ENCODE data around the gene VCY1B.

DNA sequence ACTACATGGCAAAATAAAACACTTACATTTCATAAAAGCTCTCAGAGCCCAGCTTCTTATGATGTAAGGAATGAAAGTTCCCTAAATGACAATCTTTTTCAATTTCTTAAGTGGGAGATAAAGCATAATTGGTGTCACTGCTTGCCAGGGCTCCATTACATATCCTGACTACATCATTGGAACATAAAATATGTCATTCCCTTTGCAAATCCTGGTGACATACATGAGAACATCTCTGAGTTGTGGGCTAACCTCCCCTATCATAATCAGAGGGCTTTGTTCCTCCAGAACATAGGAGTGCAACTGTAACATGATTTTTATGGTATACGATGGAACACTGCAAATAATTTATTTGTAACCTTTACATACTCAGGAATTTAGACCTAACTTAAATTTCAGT lies 29.9 kb downstream of the VCY1B start:
- TF ChIP-seq, protein P1, sequence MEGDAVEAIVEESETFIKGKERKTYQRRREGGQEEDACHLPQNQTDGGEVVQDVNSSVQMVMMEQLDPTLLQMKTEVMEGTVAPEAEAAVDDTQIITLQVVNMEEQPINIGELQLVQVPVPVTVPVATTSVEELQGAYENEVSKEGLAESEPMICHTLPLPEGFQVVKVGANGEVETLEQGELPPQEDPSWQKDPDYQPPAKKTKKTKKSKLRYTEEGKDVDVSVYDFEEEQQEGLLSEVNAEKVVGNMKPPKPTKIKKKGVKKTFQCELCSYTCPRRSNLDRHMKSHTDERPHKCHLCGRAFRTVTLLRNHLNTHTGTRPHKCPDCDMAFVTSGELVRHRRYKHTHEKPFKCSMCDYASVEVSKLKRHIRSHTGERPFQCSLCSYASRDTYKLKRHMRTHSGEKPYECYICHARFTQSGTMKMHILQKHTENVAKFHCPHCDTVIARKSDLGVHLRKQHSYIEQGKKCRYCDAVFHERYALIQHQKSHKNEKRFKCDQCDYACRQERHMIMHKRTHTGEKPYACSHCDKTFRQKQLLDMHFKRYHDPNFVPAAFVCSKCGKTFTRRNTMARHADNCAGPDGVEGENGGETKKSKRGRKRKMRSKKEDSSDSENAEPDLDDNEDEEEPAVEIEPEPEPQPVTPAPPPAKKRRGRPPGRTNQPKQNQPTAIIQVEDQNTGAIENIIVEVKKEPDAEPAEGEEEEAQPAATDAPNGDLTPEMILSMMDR (IDR thresholded peaks at IDR 0.05): no peak
- TF ChIP-seq POLR2A (IDR thresholded peaks at IDR 0.05) (no peak), EP300 (IDR thresholded peaks at IDR 0.05) (no peak)

All from ovary (tissue), 3 donors.